Right lobe of liver (tissue), 4 donors: ENCODE results near the gene CEP20.

ENCODE experiments used
- POLR2A ChIP-seq: fragments of 450-650 bp; IDR thresholded peaks from one replicate; pipeline ENCODE4 v1.6.1; 2017; ENCODE audit warnings: antibody characterized with exemption, mild to moderate bottlenecking
- TF ChIP-seq, protein P1 (sequence below), 4 donors: fragments of 200-600 bp in 3 of 4; fragments of 450-650 bp in 1 of 4; IDR thresholded peaks; one replicate each; pipeline versions ENCODE4 v1.5.1 to v1.8.0; 2016 to 2022; ENCODE audit warnings: antibody characterized with exemption in 4 of 4, mild to moderate bottlenecking in 2 of 4
- donor health status: DM: no; HTN: no; CAD: no.
- donor health status: DM: no; HTN: no; CAD: no.
- donor health status: DM: no; HTN: yes; CAD: no.

DNA sequence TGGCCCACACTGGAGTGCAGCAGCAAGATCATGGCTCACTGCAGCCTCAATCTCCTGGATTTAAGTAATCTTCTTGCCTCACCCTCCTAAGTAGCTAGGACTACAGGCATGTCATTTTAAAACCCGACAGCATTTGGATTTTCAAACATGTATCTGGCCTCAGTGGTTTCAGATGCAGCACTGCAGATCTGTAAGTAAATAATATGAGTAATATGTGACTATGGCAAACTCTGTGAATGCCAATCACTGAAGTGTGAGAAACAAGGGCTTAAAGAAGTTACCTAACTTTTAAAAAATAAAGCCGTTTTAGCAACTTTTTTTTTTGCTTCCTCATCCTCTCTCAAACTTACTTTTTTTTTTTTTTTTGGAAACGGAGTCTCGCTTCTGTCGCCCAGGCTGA is 11.9 kb downstream of the CEP20 start:
- TF ChIP-seq, protein P1, sequence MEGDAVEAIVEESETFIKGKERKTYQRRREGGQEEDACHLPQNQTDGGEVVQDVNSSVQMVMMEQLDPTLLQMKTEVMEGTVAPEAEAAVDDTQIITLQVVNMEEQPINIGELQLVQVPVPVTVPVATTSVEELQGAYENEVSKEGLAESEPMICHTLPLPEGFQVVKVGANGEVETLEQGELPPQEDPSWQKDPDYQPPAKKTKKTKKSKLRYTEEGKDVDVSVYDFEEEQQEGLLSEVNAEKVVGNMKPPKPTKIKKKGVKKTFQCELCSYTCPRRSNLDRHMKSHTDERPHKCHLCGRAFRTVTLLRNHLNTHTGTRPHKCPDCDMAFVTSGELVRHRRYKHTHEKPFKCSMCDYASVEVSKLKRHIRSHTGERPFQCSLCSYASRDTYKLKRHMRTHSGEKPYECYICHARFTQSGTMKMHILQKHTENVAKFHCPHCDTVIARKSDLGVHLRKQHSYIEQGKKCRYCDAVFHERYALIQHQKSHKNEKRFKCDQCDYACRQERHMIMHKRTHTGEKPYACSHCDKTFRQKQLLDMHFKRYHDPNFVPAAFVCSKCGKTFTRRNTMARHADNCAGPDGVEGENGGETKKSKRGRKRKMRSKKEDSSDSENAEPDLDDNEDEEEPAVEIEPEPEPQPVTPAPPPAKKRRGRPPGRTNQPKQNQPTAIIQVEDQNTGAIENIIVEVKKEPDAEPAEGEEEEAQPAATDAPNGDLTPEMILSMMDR (IDR thresholded peaks at IDR 0.05): no peak
- TF ChIP-seq POLR2A: no peak
